GM21576 (cell line): ENCODE measurements around the gene CSTF1.

Source experiments
- ATAC-seq: cut with Tn5 transposase; IDR thresholded peaks from one replicate; pipeline ENCODE4 v1.9.1; 2021; ENCODE audit warnings: mild to moderate bottlenecking, moderate library complexity; ENCODE audit not compliant: unreplicated experiment

The CSTF1 gene

GRCh38 chr20:56392132-56392880, at the start of gene CSTF1, which contains the start of gene AURKA:
CSTF1 (plus strand) TSS chr20:56392645; CDS start chr20:56395553, 2,908 bp downstream.
AURKA (minus strand) TSS chr20:56392215; CDS start chr20:56388197, 4,018 bp downstream.
- peak; percentile 92 for ATAC-seq

- ATAC-seq = no peak
These were observed 49.7 kb upstream of the CSTF1 start for GRCh38 chr20:56342783-56343182.

GRCh38 chr20:56343861-56344381, 48.5 kb upstream of the CSTF1 start:
- no peak for ATAC-seq

- no peak for ATAC-seq
These were observed 46.5 kb upstream of the CSTF1 start for GRCh38 chr20:56345911-56346310.

- ATAC-seq = no peak
These were observed 44.7 kb upstream of the CSTF1 start for GRCh38 chr20:56347628-56348304.

GRCh38 chr20:56348305-56348693, 44.1 kb upstream of the CSTF1 start:
- no peak for ATAC-seq

GRCh38 chr20:56348746-56349145, 43.7 kb upstream of the CSTF1 start:
- ATAC-seq = no peak

GRCh38 chr20:56350842-56351241, 41.6 kb upstream of the CSTF1 start:
- no peak for ATAC-seq

- ATAC-seq = no peak
These were observed 39.9 kb upstream of the CSTF1 start for GRCh38 chr20:56352345-56353055.

- ATAC-seq = no peak
These were observed 39.1 kb upstream of the CSTF1 start for GRCh38 chr20:56353356-56353755.

GRCh38 chr20:56358070-56358469, 34.4 kb upstream of the CSTF1 start:
- no peak for ATAC-seq

GRCh38 chr20:56358600-56359211, 33.7 kb upstream of the CSTF1 start, which contains the start of gene FAM210B:
FAM210B (plus strand) TSS chr20:56358974; CDS start chr20:56359006, 32 bp downstream.
- ATAC-seq = peak; percentile 94

GRCh38 chr20:56359212-56360132, 33.0 kb upstream of the CSTF1 start:
- peak; percentile 30 for ATAC-seq

- ATAC-seq = no peak
These were observed 32.1 kb upstream of the CSTF1 start for GRCh38 chr20:56360133-56360907.

GRCh38 chr20:56360908-56361205, 31.6 kb upstream of the CSTF1 start:
- no peak for ATAC-seq

- ATAC-seq = no peak
These were observed 30.5 kb upstream of the CSTF1 start for GRCh38 chr20:56361900-56362299.

- ATAC-seq = no peak
These were observed 29.5 kb upstream of the CSTF1 start for GRCh38 chr20:56362833-56363413.

GRCh38 chr20:56363491-56363890, 29.0 kb upstream of the CSTF1 start:
- ATAC-seq = no peak
